Measurements from ENCODE around the gene ADAMTS19.

ADAMTS19 gene

DNA sequence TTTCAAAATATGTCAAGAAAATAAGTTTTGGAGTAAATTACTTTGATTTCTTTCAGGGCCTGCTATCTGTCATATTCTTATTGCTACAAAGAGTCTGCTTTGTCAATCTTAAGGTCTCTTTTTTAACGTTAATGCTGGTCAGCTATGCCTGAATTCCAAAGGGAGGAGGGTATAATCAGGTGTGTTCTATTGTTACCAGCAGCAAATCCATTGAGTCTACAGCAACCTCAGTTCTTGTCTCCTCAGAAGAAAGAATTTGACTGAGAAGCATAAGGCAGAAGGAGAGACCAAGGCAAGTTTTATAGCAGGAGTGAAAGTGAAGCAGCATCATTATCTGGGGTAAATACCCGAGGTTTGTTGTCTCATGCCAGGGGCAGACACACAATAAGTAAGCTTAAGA, 264.1 kb downstream of the ADAMTS19 start:
- TF ChIP-seq JUND (IDR thresholded peaks at IDR 0.05; ENCODE audit: low read depth), result no peak
- in situ Hi-C loops (cut with HindIII; ENCODE audit: low pct_unique_long_range_greater_than_20kb, low sequenced_read_pairs), result no loop called here
- DNase-seq (ENCODE audit: low read depth in 1 of 2, low spot score in 1 of 2), result no peak

DNA sequence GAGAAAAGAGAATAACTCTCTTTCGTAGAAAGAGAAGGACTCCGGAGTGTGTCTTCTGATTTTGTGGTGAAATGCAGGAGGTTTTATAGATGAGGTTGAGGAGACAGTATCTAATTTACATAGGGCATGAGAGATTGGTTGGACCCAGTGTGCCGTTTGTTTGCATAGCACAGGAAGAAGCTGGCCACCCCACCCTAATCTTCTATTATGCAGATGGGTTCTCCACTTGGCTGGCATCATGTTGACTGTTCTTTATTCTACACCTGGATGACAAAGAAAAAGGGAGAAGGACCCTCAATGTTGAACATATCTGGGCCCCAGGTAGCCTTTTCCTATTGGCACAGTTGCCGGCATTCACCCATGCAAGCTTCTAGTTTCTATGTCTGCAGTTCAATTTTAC, 264.5 kb downstream of the ADAMTS19 start:
- no peak for DNase-seq (ENCODE audit: low read depth in 1 of 2, low spot score in 1 of 2)
- in situ Hi-C loops (cut with HindIII; ENCODE audit: low pct_unique_long_range_greater_than_20kb, low sequenced_read_pairs), result no loop called here
- no peak for TF ChIP-seq JUND (IDR thresholded peaks at IDR 0.05; ENCODE audit: low read depth)

DNA sequence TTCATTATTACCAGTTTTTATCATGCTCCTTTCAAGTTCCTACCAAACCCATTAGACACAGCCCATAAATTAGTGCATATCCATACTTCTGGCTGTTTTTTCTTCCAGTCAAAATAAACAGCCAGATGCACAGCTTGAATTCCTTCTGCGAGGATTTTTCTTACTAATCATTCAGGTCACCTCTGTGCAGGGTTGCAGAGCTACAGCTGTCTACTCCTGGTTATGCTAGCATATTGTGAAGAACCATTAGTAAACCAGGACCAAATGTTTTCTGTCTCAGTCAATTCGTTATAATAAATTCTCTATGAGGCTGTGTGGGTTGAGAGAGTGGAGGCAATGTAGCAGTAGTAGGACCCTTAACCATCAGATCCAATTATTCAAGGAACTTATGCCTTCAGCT, 279.7 kb downstream of the ADAMTS19 start:
- in situ Hi-C loops (cut with HindIII; ENCODE audit: low pct_unique_long_range_greater_than_20kb, low sequenced_read_pairs), result no loop called here
- no peak for DNase-seq (ENCODE audit: low read depth in 1 of 2, low spot score in 1 of 2)
- no peak for TF ChIP-seq JUND (IDR thresholded peaks at IDR 0.05; ENCODE audit: low read depth)

DNA sequence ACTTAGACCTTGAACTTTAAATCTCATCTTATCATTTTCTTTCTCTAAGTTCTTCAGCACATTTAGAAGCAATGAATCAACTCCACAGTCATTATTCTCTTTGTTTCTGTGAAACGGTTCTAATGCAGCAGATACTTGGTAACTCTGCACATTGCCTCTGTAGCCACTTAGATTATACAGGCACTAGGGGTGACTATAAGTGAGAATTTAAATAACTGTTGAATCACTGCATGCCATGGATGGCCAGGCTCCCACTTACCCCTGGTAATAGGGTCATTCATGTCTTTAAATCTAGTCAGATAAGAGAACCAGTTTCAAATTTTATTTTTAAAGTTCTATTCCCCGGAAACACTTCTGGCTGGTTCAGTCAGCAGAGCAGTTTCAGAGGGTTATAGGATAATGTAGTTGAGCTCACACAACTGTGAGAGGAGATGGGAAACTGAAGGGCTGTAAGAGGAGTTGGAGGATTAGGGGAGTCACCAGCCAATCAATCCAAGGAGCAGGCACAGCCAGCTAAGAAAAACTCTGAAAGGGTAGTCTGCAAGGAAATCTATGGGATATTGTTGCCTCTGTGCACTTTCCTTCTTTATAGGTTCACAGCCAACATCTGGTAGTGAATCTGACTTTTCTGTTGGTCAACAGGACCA, 283.6 kb downstream of the ADAMTS19 start:
- DNase-seq (ENCODE audit: low read depth in 1 of 2, low spot score in 1 of 2), result no peak
- in situ Hi-C loops (cut with HindIII; ENCODE audit: low pct_unique_long_range_greater_than_20kb, low sequenced_read_pairs), result no loop called here
- TF ChIP-seq JUND (IDR thresholded peaks at IDR 0.05; ENCODE audit: low read depth), result no peak

DNA sequence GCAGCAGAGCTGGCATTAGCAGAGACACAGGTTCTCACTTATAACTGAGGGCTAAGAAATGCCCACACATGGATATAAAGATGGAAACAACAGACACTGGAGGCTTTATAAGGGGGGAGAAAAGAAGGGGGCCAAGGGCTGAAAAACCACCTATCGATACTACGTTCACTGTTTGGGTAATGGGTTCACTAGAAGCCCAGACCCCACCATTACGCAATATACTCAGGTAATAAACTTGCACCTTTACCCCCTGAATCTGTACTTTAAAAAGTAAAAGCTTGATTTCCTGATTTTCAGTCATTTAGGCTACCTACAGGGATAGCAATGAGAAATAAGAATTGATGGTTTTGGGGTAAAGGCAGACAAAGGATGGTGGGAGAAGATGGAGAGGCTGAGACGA, 285.9 kb downstream of the ADAMTS19 start:
- TF ChIP-seq JUND (IDR thresholded peaks at IDR 0.05; ENCODE audit: low read depth), result no peak
- in situ Hi-C loops (cut with HindIII; ENCODE audit: low pct_unique_long_range_greater_than_20kb, low sequenced_read_pairs), result no loop called here
- DNase-seq (ENCODE audit: low read depth in 1 of 2, low spot score in 1 of 2), result no peak

DNA sequence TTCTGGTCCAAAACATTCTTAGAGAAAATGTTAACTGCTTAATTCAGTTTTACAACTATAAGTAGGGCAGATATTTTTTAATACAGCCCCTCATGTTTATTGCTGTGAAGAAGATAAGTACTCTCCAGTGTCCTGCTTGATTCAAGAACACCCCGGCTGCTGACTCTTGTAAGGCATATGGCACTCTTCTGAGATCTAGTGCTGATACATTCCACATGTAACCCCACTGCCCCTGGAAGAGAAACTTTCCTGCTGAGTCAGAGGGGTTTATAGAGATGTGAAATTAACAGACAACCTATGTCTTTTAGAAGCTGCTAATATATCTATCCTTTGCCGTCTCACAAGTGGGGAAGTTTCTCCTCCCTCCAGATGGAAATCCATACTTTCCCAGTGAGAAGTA, 286.8 kb downstream of the ADAMTS19 start:
- TF ChIP-seq JUND (IDR thresholded peaks at IDR 0.05; ENCODE audit: low read depth), result no peak
- DNase-seq (ENCODE audit: low read depth in 1 of 2, low spot score in 1 of 2), result no peak
- in situ Hi-C loops (cut with HindIII; ENCODE audit: low pct_unique_long_range_greater_than_20kb, low sequenced_read_pairs), result no loop called here

DNA sequence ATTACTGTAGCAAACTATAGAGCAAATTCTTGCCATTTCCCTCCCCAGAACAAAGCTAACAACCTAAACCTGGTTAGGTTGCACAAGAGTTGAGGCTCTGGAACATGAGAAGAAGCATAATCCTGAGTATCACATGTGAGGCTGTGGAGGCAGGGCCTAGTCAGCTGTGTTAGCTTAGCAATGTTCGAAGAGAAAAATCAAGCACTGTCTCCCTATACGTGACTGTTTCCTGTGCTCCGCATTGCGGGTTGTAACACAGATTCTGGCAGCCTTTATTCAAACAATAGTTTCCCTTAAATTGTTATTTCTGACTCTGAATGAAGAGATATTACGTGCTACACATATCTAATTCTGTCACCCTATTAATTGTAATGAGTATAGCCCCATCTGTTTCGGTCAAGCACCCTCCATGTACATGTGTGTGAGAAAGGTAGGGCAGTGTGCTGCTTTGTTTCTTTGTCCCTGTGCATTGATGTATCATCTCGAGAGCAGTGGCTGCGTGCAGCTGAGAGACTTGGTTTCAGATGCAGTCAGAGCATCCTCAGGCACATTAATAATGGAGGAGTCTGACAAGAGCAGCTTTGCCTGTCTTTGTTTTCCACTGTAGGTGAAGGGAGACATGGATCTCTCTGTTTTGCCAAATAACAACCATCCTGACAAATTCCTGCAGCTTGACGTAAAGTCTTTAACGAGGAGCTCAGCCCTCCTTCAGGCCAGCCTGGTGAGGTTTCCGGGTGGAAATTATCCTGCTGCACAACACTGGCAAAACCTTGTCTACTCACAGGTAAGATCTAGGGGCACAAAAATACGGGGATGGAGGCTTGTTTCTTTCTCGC, 287.7 kb downstream of the ADAMTS19 start, which contains the start of gene MINAR2:
MINAR2 (plus strand) TSS at position 523 of the 836 bp plus-strand sequence; CDS start at position 620, 97 bp downstream.
- DNase-seq (ENCODE audit: low read depth in 1 of 2, low spot score in 1 of 2), result no peak
- in situ Hi-C loops (cut with HindIII; ENCODE audit: low pct_unique_long_range_greater_than_20kb, low sequenced_read_pairs), result no loop called here
- TF ChIP-seq JUND (IDR thresholded peaks at IDR 0.05; ENCODE audit: low read depth), result no peak

DNA sequence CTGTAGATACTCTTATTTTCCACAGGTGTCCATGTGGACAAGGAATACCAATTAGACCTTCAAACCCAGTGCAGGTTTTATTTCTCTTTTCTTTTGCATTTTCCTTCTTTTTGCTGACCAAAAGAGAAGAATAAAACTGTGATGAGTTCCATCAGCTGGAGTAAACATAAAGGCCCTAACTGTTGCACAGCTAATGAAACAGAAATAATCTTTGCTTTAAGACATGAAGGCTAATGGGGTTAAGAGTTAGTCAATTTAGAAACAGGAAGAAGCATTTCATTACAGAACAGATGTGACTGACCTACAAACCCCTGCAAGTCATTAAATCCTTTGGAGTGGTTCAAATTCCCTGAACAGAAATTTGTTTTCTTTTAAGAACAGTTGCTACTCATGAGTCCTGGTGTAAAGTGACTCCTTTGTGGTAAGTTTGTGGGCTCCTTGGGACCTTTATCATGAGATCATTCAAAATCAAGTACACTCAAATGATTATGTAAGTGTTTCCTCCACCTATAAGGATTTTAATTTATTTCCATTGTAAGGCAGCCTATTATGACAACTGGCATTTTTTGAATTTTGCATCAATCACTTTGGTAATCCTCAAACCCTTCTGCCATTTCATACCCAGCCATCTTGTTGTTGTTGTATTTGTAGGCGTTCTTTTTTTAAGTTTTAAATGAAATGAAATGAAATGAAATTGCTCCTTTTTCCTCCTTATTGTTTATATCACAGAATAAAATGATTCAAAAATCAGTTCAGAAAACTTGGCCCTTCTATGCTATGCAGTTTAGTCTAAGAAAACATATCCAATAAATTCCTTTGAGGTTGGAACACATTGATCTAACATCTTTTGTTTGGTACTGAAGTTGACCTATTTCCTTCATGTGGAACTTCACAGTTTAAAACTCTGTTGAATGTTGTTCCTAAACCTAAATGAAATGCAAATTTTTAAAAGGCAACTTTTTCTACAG, 289.1 kb downstream of the ADAMTS19 start:
- no peak for TF ChIP-seq JUND (IDR thresholded peaks at IDR 0.05; ENCODE audit: low read depth)
- DNase-seq (ENCODE audit: low read depth in 1 of 2, low spot score in 1 of 2), result no peak
- in situ Hi-C loops (cut with HindIII; ENCODE audit: low pct_unique_long_range_greater_than_20kb, low sequenced_read_pairs), result no loop called here

DNA sequence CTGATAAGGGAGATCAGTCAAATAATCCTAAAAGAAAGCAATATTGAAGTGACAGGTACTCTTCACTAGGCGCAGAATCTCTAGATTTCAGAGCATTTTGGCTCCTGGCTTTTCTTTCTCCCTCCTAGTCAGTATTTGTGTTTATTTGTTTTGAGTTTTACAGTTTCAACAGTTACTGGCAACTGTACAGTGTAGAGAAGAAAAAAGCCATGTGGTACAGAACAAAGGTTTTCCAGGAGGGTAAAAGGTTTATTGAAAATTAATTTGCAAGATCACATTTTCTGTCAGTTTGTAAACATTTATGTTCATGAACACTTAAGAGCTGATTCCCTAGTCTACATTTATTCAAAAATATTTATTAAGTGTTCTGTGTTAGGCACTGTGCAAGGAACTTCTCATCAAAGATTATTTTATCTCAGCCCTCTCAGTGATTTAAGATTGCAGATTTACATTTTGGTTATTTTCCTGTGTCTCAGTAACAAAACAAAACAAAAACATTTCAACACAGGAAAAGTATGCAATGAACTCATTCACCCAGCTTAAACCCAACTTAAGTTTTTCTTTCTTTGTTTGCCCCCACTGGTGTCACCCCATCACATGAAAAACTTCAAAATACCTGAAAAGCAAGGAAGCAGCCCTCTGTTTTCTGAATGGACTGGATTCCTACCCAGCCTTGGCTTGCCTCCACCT, 300.7 kb downstream of the ADAMTS19 start:
- no peak for DNase-seq (ENCODE audit: low read depth in 1 of 2, low spot score in 1 of 2)
- TF ChIP-seq JUND (IDR thresholded peaks at IDR 0.05; ENCODE audit: low read depth), result no peak
- in situ Hi-C loops (cut with HindIII; ENCODE audit: low pct_unique_long_range_greater_than_20kb, low sequenced_read_pairs), result no loop called here

DNA sequence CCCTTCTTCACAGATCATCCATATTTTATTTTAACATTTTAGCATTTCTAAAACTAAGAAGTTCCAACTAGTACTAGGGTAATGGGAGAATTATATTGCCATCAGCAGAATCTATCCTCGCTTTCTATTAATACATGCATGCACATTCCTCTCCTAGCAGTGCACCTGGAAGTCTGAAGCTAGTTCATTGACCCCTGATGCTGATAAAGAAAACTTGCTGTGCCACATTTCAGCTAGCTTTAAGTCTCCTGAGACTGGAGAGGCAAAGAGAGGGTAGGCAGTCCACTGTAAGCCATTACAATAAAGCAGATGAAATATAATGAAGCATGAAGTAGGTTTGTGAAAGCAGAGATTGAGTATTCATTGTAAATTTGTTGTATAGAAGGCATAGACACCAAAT, 303.6 kb downstream of the ADAMTS19 start:
- no peak for TF ChIP-seq JUND (IDR thresholded peaks at IDR 0.05; ENCODE audit: low read depth)
- no peak for DNase-seq (ENCODE audit: low read depth in 1 of 2, low spot score in 1 of 2)
- in situ Hi-C loops (cut with HindIII; ENCODE audit: low pct_unique_long_range_greater_than_20kb, low sequenced_read_pairs), result no loop called here

DNA sequence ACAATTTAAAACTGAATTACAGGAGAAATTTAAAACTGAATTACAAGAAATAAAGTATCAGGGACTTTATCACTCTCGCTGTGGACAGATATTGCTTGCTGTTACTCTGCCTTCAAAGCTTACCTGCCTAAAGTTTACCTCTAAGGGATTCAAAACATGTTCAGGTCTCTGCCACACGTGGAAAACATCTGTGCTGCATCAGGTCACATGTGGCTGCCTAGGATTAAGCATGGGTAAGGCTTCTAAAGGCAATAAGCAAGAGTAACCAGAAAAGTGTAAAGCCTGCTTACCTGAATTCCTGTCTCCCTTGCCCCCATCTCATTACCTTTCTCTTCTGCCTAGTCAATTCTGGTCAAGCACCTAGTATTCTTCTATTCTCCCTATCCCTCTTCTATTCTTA, 306.7 kb downstream of the ADAMTS19 start:
- DNase-seq (ENCODE audit: low read depth in 1 of 2, low spot score in 1 of 2), result no peak
- in situ Hi-C loops (cut with HindIII; ENCODE audit: low pct_unique_long_range_greater_than_20kb, low sequenced_read_pairs), result no loop called here
- TF ChIP-seq JUND (IDR thresholded peaks at IDR 0.05; ENCODE audit: low read depth), result no peak

DNA sequence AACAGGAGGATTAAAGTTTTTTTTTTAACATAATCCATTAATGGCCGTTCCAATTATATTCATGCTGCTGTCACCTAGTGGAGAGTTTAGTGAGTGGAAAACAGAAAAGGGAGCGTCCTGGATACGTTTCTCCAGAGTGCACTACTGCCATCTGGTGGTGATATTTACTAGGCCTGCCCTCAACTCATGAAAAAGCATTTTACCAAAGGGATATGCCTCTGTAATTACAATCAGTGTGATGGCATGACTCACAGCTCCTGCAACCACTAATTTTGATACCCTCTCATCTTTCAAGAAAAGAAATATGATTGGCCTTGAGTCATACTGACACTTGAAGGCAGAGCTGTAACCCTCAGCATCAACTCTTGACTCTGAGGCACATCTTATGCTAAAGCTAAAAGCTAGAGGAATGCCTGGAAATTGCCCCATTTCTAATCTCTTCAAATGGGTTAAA, 307.9 kb downstream of the ADAMTS19 start:
- no peak for TF ChIP-seq JUND (IDR thresholded peaks at IDR 0.05; ENCODE audit: low read depth)
- peak; percentile 11 to 93 for DNase-seq (ENCODE audit: low read depth in 1 of 2, low spot score in 1 of 2)
- in situ Hi-C loops (cut with HindIII; ENCODE audit: low pct_unique_long_range_greater_than_20kb, low sequenced_read_pairs), result no loop called here
